ENCODE measurements around the gene URGCP.

Gene URGCP

GRCh38 chr7:43884617-43885016 is 21.8 kb downstream of the URGCP start:
- no peak for DNase-seq (ENCODE audit: low read depth in 2 of 2)

GRCh38 chr7:43884209-43884608 is 22.2 kb downstream of the URGCP start:
- TF ChIP-seq CTCF (IDR thresholded peaks at IDR 0.05; ENCODE audit: low read depth, low read length), result no peak
- no peak overlapping the region for H3K4me3 ChIP-seq (replicated peaks in 1 of 2; ENCODE audit: low read depth in 2 of 2, low read length in 2 of 2)
- no peak for DNase-seq (ENCODE audit: low read depth in 2 of 2)

More at GRCh38 chr7:43884617-43885016, 21.8 kb downstream of the URGCP start:
- no peak overlapping the region for H3K4me3 ChIP-seq (replicated peaks in 1 of 2; ENCODE audit: low read depth in 2 of 2, low read length in 2 of 2)
- no peak for TF ChIP-seq CTCF (IDR thresholded peaks at IDR 0.05; ENCODE audit: low read depth, low read length)

- DNase-seq (ENCODE audit: low read depth in 2 of 2), result peak in 1 of 2 donors; percentile 11
- TF ChIP-seq CTCF (IDR thresholded peaks at IDR 0.05; ENCODE audit: low read depth, low read length), result no peak
- H3K4me3 ChIP-seq (replicated peaks in 1 of 2; ENCODE audit: low read depth in 2 of 2, low read length in 2 of 2), result no peak overlapping the region
Measured at GRCh38 chr7:43880596-43880995, 25.8 kb downstream of the URGCP start.

GRCh38 chr7:43879477-43879876 is 26.9 kb downstream of the URGCP start:
- H3K4me3 ChIP-seq (replicated peaks in 1 of 2; ENCODE audit: low read depth in 2 of 2, low read length in 2 of 2), result no peak overlapping the region
- no peak for TF ChIP-seq CTCF (IDR thresholded peaks at IDR 0.05; ENCODE audit: low read depth, low read length)
- peak; percentile 63 to 86 for DNase-seq (ENCODE audit: low read depth in 2 of 2)

GRCh38 chr7:43878867-43879266 is 27.5 kb downstream of the URGCP start:
- no peak overlapping the region for H3K4me3 ChIP-seq (replicated peaks in 1 of 2; ENCODE audit: low read depth in 2 of 2, low read length in 2 of 2)
- no peak for TF ChIP-seq CTCF (IDR thresholded peaks at IDR 0.05; ENCODE audit: low read depth, low read length)
- peak; percentile 28 to 85 for DNase-seq (ENCODE audit: low read depth in 2 of 2)

- TF ChIP-seq CTCF (IDR thresholded peaks at IDR 0.05; ENCODE audit: low read depth, low read length), result no peak
- no peak for DNase-seq (ENCODE audit: low read depth in 2 of 2)
- H3K4me3 ChIP-seq (replicated peaks in 1 of 2; ENCODE audit: low read depth in 2 of 2, low read length in 2 of 2), result no peak overlapping the region
Measured at GRCh38 chr7:43877968-43878864, 28.2 kb downstream of the URGCP start.
